Parathyroid adenoma (tissue), 2 donors: ENCODE data around the gene TESMIN.

Experiments used
- H2AFZ ChIP-seq: fragments of 300-600 bp; sonication (generic); one replicate; pipeline ENCODE4 v1.7.0; 2017; ENCODE audit warnings: antibody characterized with exemption, mild to moderate bottlenecking
- H3K27ac ChIP-seq: fragments of 300-600 bp; sonication (generic); one replicate; pipeline ENCODE4 v1.7.0; 2017
- H3K27me3 ChIP-seq: fragments of 300-600 bp; sonication (generic); one replicate; pipeline ENCODE4 v1.7.0; 2017; ENCODE audit warnings: low read length; ENCODE audit not compliant: control insufficient read depth, insufficient read depth
- H3K36me3 ChIP-seq: fragments of 300-600 bp; sonication (generic); one replicate; pipeline ENCODE4 v1.7.0; 2017; ENCODE audit warnings: low read length; ENCODE audit not compliant: control insufficient read depth, insufficient read depth
- H3K4me1 ChIP-seq: fragments of 300-600 bp; sonication (generic); one replicate; pipeline ENCODE4 v1.7.0; 2017; ENCODE audit warnings: control low read depth
- H3K4me2 ChIP-seq: fragments of 300-600 bp; sonication (generic); one replicate; pipeline ENCODE4 v1.7.0; 2017; ENCODE audit warnings: low read length
- H3K4me3 ChIP-seq: fragments of 300-600 bp; sonication (generic); one replicate; pipeline ENCODE4 v1.7.0; 2017; ENCODE audit warnings: low read depth, low read length
- H3K79me2 ChIP-seq: fragments of 300-600 bp; sonication (generic); one replicate; pipeline ENCODE4 v1.7.0; 2017; ENCODE audit warnings: control low read depth
- H3K9ac ChIP-seq: fragments of 300-600 bp; sonication (generic); one replicate; pipeline ENCODE4 v1.7.0; 2017; ENCODE audit warnings: mild to moderate bottlenecking
- H3K9me3 ChIP-seq: fragments of 300-600 bp; sonication (generic); one replicate; pipeline ENCODE4 v1.7.0; 2017; ENCODE audit warnings: low read length; ENCODE audit not compliant: control insufficient read depth
- TF ChIP-seq, protein P1 (sequence below): fragments of 300-600 bp; sonication (generic); IDR thresholded peaks from one replicate; pipeline ENCODE4 v1.7.0; 2017; ENCODE audit warnings: antibody characterized with exemption, mild to moderate bottlenecking
- donor health status: primary hyperparathyroidism.

TESMIN gene

DNA sequence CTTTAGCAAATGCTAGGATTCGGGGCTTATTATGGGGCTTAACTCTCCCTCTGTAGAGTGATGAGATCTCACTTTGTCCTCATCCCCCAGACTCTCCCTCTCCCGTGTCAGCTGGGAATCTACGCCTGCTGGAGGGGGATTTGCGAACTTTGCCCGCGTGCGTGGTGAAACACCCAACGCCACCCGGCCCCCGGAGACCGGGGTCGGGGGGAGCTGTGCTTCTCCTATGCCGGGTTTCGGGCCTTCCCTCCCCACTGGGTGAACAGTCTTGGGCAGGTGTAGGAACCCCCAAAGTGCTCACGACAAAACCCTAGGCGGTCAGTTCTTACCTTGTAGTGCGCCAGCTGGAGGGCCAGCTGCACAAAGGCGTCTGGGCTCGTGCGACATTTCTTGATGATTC lies 21.6 kb upstream of the TESMIN start:
- Histone ChIP-seq H3K4me3 (no peak overlapping the region), H3K27me3 (no peaks in the 10 kb centered on the region), H2AFZ (no peak overlapping the region), H3K4me1 (no peaks in the 10 kb centered on the region), H3K27ac (no peak overlapping the region), H3K79me2 (no peaks in the 10 kb centered on the region), H3K9ac (no peak overlapping the region), H3K9me3 (no peaks in the 10 kb centered on the region), H3K36me3 (no peaks in the 10 kb centered on the region), H3K4me2 (no peak overlapping the region)
- TF ChIP-seq, protein P1, sequence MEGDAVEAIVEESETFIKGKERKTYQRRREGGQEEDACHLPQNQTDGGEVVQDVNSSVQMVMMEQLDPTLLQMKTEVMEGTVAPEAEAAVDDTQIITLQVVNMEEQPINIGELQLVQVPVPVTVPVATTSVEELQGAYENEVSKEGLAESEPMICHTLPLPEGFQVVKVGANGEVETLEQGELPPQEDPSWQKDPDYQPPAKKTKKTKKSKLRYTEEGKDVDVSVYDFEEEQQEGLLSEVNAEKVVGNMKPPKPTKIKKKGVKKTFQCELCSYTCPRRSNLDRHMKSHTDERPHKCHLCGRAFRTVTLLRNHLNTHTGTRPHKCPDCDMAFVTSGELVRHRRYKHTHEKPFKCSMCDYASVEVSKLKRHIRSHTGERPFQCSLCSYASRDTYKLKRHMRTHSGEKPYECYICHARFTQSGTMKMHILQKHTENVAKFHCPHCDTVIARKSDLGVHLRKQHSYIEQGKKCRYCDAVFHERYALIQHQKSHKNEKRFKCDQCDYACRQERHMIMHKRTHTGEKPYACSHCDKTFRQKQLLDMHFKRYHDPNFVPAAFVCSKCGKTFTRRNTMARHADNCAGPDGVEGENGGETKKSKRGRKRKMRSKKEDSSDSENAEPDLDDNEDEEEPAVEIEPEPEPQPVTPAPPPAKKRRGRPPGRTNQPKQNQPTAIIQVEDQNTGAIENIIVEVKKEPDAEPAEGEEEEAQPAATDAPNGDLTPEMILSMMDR, result no peak

DNA sequence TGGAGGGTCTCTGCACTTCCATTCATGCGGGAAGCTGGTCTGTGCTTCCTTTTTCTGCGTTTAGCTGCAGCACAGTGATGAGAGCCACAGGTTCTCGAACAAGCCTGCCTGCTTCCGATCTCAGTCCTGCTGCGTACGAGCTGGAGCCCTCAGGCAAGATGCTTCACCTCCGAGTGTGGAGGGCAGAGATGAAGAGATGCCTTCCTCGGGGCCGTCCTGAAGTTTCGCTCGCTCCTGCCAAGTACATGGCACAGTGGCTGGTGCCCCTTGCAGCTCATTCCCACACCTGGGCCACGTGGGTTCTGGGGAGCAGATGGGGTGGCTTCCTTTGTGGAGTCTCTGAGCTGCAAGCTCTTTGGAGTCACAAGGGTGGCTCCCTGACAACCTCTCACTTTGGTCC lies 19.5 kb upstream of the TESMIN start:
- no peak overlapping the region for H3K9ac ChIP-seq
- H3K9me3 ChIP-seq, result no peaks in the 10 kb centered on the region
- H3K79me2 ChIP-seq, result no peaks in the 10 kb centered on the region
- no peaks in the 10 kb centered on the region for H3K36me3 ChIP-seq
- no peaks in the 10 kb centered on the region for H3K27me3 ChIP-seq
- no peaks in the 10 kb centered on the region for H3K4me1 ChIP-seq
- H3K4me3 ChIP-seq, result no peak overlapping the region
- TF ChIP-seq, protein P1, result no peak
- H3K27ac ChIP-seq, result no peak overlapping the region
- no peak overlapping the region for H3K4me2 ChIP-seq
- H2AFZ ChIP-seq, result no peak overlapping the region

DNA sequence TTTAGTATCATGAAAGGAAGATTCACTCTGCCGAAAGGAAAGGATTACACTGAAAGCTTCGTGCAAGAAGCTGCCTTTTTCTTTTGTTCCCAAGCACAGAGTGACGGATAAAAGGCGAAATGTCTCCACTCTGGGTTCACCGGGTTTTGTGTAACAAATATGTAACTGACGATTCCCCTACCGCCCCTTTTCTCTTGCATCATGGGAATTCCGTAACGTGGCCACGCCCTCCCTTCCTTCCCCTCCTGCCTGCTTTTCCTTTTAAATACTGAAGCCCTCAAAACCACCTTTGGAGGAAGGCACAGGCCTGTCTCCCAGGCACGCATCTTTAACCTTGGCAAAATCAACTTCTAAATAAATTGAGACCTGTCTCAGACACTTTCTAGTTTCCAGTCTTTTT lies 16.4 kb upstream of the TESMIN start:
- TF ChIP-seq, protein P1, result no peak
- no peak overlapping the region for H3K4me3 ChIP-seq
- no peak overlapping the region for H2AFZ ChIP-seq
- no peaks in the 10 kb centered on the region for H3K79me2 ChIP-seq
- no peaks in the 10 kb centered on the region for H3K9me3 ChIP-seq
- H3K36me3 ChIP-seq, result no peaks in the 10 kb centered on the region
- H3K27ac ChIP-seq, result no peak overlapping the region
- H3K4me2 ChIP-seq, result no peak overlapping the region
- H3K27me3 ChIP-seq, result no peaks in the 10 kb centered on the region
- no peak overlapping the region for H3K9ac ChIP-seq
- no peaks in the 10 kb centered on the region for H3K4me1 ChIP-seq

DNA sequence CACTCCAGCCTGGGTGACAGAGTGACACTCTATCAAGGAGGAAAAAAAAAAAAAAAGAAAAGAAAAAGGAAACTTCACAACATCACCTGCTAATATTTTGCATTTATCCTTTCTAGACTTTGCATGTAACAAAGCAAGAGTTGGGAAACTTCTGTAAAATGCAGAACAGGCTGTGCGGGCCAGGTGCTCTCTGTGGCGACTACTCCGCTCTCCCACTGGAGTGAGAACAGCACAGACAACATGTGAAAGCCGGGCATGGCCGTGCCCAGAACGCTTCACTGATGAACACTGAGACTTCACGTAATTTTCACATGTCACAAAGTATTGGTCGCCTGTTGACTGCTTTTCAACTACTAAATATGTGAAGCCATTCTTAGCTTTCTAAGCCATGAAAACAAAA lies 15.5 kb upstream of the TESMIN start:
- H3K27ac ChIP-seq, result no peak overlapping the region
- H3K27me3 ChIP-seq, result no peaks in the 10 kb centered on the region
- H3K36me3 ChIP-seq, result no peaks in the 10 kb centered on the region
- no peak overlapping the region for H3K9ac ChIP-seq
- no peak overlapping the region for H2AFZ ChIP-seq
- H3K4me2 ChIP-seq, result no peak overlapping the region
- TF ChIP-seq, protein P1, result no peak
- H3K9me3 ChIP-seq, result no peaks in the 10 kb centered on the region
- no peaks in the 10 kb centered on the region for H3K4me1 ChIP-seq
- no peaks in the 10 kb centered on the region for H3K79me2 ChIP-seq
- no peak overlapping the region for H3K4me3 ChIP-seq

DNA sequence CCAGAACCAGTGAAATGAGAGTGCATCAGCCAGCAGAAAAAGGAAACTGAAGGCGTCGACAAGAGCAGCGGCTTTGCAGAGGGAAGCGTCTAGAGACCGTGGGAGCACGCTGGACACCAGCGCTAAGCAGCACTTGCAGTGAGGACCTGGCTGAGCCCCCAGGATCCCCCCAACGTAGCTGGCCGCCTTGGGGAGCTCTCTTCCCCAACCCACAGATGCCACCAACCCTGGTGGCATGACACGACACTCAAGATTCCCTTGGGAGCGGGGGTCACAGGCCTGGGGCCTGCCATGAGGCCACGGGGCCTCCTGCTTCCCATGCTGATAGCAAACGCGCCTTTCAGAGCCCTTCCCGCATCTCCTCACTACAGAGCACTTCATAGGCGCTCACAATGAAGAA lies 13.4 kb upstream of the TESMIN start:
- no peaks in the 10 kb centered on the region for H3K36me3 ChIP-seq
- H3K9ac ChIP-seq, result no peak overlapping the region
- no peaks in the 10 kb centered on the region for H3K4me1 ChIP-seq
- H3K27me3 ChIP-seq, result no peaks in the 10 kb centered on the region
- no peak overlapping the region for H3K27ac ChIP-seq
- no peaks in the 10 kb centered on the region for H3K9me3 ChIP-seq
- TF ChIP-seq, protein P1, result no peak
- H3K4me2 ChIP-seq, result no peak overlapping the region
- H3K4me3 ChIP-seq, result no peak overlapping the region
- no peak overlapping the region for H2AFZ ChIP-seq
- no peaks in the 10 kb centered on the region for H3K79me2 ChIP-seq
